ENCODE results near the gene SPTLC3. TPM values are rescaled to one million over a fixed set of nuclear protein-coding genes. Genes with fewer than 3 reads are reported as not detected.

The SPTLC3 gene
- total RNA-seq, 1 donor from 2014 or later = 9.9 TPM

DNA sequence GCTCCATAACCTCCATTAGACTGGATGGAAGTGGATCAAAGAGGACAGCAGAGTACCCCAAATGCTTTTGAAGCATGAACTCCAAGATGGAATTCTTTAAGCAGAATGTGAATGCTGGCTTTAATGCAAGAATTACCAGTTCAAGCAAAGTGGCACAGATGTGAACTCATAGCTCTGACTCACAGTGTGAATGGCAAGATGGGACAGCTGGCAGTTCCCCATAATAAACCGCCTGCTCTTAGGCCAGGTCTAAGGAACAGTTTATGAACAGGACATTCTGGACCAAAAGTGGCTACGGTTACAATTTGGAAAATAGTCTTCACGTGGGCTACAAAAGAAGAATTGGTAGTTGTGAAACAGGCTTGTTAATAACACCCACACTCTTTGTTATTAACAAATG, 76.5 kb downstream of the SPTLC3 start:
- H3K9me3 ChIP-seq (ENCODE audit: control insufficient read depth in 3 of 3, low read length in 3 of 3) = no peaks in the 10 kb centered on the region
- no peak overlapping the region for H3K9ac ChIP-seq (ENCODE audit: low read depth in 1 of 3, low read length in 3 of 3)
- H3K27ac ChIP-seq (ENCODE audit: low read depth, low read length) = no peak overlapping the region
- no peak overlapping the region for H3K4me3 ChIP-seq (ENCODE audit: low read length in 3 of 3)
- H3K27me3 ChIP-seq (ENCODE audit: control insufficient read depth in 3 of 3, insufficient read depth in 3 of 3, low read length in 3 of 3) = no peaks in the 10 kb centered on the region
- no peaks in the 10 kb centered on the region for H3K4me1 ChIP-seq (ENCODE audit: control insufficient read depth in 3 of 3, insufficient read depth in 3 of 3, low read length in 3 of 3)
- H3K36me3 ChIP-seq (ENCODE audit: control insufficient read depth in 3 of 3, insufficient read depth in 3 of 3, low read length in 3 of 3) = no peaks in the 10 kb centered on the region

DNA sequence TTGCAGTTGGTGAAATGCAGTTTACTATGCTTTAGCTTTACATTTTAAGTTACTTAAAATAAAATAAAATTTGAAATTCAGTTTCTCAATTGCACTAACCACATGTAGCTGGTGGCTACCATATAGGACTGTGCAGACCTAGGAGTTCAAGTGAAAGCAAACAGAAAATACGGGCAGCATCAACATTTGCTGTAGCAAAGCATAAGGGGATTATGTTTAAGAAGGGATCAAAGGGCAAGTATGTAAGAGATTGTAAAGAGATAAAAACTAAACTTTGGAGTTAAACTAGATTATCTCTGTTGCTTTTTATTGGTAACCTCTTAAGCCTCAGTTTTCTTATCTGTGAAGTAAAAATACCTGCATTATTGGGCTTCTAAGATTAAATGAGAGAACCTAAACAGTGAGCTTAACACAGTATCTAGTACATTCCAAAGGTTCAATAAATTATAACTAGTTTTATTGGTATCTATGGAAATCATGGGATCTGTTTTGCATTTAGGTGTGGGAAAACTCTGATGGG, 81.2 kb downstream of the SPTLC3 start:
- Histone ChIP-seq H3K27ac (ENCODE audit: low read depth, low read length) (no peak overlapping the region), H3K27me3 (ENCODE audit: control insufficient read depth in 3 of 3, insufficient read depth in 3 of 3, low read length in 3 of 3) (no peaks in the 10 kb centered on the region), H3K9ac (ENCODE audit: low read depth in 1 of 3, low read length in 3 of 3) (no peak overlapping the region), H3K4me3 (ENCODE audit: low read length in 3 of 3) (no peak overlapping the region), H3K9me3 (ENCODE audit: control insufficient read depth in 3 of 3, low read length in 3 of 3) (no peaks in the 10 kb centered on the region), H3K36me3 (ENCODE audit: control insufficient read depth in 3 of 3, insufficient read depth in 3 of 3, low read length in 3 of 3) (no peaks in the 10 kb centered on the region), H3K4me1 (ENCODE audit: control insufficient read depth in 3 of 3, insufficient read depth in 3 of 3, low read length in 3 of 3) (no peaks in the 10 kb centered on the region)

DNA sequence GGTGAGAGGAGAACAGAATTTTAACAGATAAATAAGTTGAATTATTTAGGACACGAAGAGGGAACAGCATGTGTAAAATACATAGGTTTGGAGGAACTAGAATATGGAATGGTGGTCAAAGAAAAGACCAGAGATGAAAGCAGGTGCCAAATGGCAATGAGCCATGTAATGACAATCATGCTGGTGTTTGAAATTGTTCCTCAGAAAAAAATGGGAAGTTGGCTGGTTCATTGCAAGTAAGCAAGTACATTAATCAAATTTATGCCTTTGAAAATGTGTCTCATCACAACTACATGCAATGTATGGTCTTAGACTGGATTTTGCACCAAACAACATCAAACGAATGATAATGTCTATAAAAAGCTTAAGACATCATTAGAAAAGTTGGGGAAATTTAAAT, 83.3 kb downstream of the SPTLC3 start:
- no peaks in the 10 kb centered on the region for H3K9me3 ChIP-seq (ENCODE audit: control insufficient read depth in 3 of 3, low read length in 3 of 3)
- H3K36me3 ChIP-seq (ENCODE audit: control insufficient read depth in 3 of 3, insufficient read depth in 3 of 3, low read length in 3 of 3) = no peaks in the 10 kb centered on the region
- H3K4me3 ChIP-seq (ENCODE audit: low read length in 3 of 3) = no peak overlapping the region
- no peaks in the 10 kb centered on the region for H3K27me3 ChIP-seq (ENCODE audit: control insufficient read depth in 3 of 3, insufficient read depth in 3 of 3, low read length in 3 of 3)
- no peak overlapping the region for H3K27ac ChIP-seq (ENCODE audit: low read depth, low read length)
- H3K9ac ChIP-seq (ENCODE audit: low read depth in 1 of 3, low read length in 3 of 3) = no peak overlapping the region
- H3K4me1 ChIP-seq (ENCODE audit: control insufficient read depth in 3 of 3, insufficient read depth in 3 of 3, low read length in 3 of 3) = no peaks in the 10 kb centered on the region

GRCh38 chr20:13094976-13095375, 86.2 kb downstream of the SPTLC3 start:
- no peak overlapping the region for H3K4me3 ChIP-seq (ENCODE audit: low read length in 3 of 3)
- no peak overlapping the region for H3K27ac ChIP-seq (ENCODE audit: low read depth, low read length)
- H3K9ac ChIP-seq (ENCODE audit: low read depth in 1 of 3, low read length in 3 of 3) = no peak overlapping the region
- no peaks in the 10 kb centered on the region for H3K9me3 ChIP-seq (ENCODE audit: control insufficient read depth in 3 of 3, low read length in 3 of 3)
- no peaks in the 10 kb centered on the region for H3K4me1 ChIP-seq (ENCODE audit: control insufficient read depth in 3 of 3, insufficient read depth in 3 of 3, low read length in 3 of 3)
- H3K27me3 ChIP-seq (ENCODE audit: control insufficient read depth in 3 of 3, insufficient read depth in 3 of 3, low read length in 3 of 3) = no peaks in the 10 kb centered on the region
- no peaks in the 10 kb centered on the region for H3K36me3 ChIP-seq (ENCODE audit: control insufficient read depth in 3 of 3, insufficient read depth in 3 of 3, low read length in 3 of 3)

DNA sequence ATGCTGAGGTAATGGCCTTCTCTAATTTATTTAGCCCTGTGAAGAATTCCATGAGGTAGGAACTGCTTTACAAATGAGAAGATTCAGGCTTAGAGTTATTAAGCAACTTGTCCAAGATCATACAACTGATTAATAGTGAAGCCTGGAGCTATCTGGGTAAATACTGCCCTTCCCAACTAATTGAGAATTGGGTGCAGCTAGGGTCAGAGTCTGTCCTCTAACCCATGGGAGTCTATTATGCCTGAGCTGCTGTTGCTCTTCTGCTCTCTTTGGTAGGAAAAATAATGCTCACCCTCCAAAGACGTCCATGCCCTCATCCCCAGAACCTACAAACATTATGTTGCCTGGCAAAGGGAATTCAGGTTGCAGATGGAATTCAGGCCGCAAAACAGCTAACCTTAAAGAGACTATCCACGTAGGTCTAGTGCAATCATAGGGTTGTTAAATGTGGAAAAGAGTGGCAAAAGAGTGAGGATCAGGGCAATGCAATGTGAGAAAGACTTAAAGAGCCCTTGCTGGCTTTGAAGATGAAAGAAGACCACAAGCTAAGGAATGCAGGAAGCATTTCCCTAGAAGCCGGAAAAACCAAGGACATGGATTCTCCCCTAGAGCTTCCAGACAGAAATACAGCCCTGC, 90.1 kb downstream of the SPTLC3 start:
- Histone ChIP-seq H3K9ac (ENCODE audit: low read depth in 1 of 3, low read length in 3 of 3) (no peak overlapping the region), H3K9me3 (ENCODE audit: control insufficient read depth in 3 of 3, low read length in 3 of 3) (no peaks in the 10 kb centered on the region), H3K36me3 (ENCODE audit: control insufficient read depth in 3 of 3, insufficient read depth in 3 of 3, low read length in 3 of 3) (no peaks in the 10 kb centered on the region), H3K27me3 (ENCODE audit: control insufficient read depth in 3 of 3, insufficient read depth in 3 of 3, low read length in 3 of 3) (no peaks in the 10 kb centered on the region), H3K4me3 (ENCODE audit: low read length in 3 of 3) (no peak overlapping the region), H3K4me1 (ENCODE audit: control insufficient read depth in 3 of 3, insufficient read depth in 3 of 3, low read length in 3 of 3) (no peaks in the 10 kb centered on the region), H3K27ac (ENCODE audit: low read depth, low read length) (no peak overlapping the region)

- Histone ChIP-seq H3K4me3 (ENCODE audit: low read length in 3 of 3) (no peak overlapping the region), H3K27ac (ENCODE audit: low read depth, low read length) (no peak overlapping the region), H3K36me3 (ENCODE audit: control insufficient read depth in 3 of 3, insufficient read depth in 3 of 3, low read length in 3 of 3) (no peaks in the 10 kb centered on the region), H3K27me3 (ENCODE audit: control insufficient read depth in 3 of 3, insufficient read depth in 3 of 3, low read length in 3 of 3) (no peaks in the 10 kb centered on the region), H3K9me3 (ENCODE audit: control insufficient read depth in 3 of 3, low read length in 3 of 3) (no peaks in the 10 kb centered on the region), H3K9ac (ENCODE audit: low read depth in 1 of 3, low read length in 3 of 3) (no peak overlapping the region), H3K4me1 (ENCODE audit: control insufficient read depth in 3 of 3, insufficient read depth in 3 of 3, low read length in 3 of 3) (no peaks in the 10 kb centered on the region)
Measured at GRCh38 chr20:13099676-13100075, 90.9 kb downstream of the SPTLC3 start.

DNA sequence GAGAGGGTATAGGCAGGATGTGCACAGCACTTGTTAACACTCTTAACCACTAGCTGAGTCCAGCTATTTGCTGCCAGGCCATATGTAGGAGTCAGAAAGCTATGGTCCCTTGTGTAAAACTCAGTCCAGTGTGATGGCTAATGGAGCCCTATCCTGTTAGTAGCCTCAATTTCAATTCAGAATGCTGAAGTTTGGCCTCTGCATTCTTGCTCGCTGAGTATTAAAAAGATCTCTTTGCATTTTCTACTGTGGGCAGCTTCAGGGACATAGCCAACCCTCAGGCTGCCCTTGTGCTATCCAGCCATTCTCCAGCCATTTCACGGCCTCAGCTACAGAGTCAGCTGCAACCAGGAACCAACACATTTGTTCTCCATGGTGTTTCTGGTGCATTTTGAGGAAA, 92.5 kb downstream of the SPTLC3 start:
- Histone ChIP-seq H3K36me3 (ENCODE audit: control insufficient read depth in 3 of 3, insufficient read depth in 3 of 3, low read length in 3 of 3) (no peaks in the 10 kb centered on the region), H3K9me3 (ENCODE audit: control insufficient read depth in 3 of 3, low read length in 3 of 3) (no peaks in the 10 kb centered on the region), H3K9ac (ENCODE audit: low read depth in 1 of 3, low read length in 3 of 3) (no peak overlapping the region), H3K27ac (ENCODE audit: low read depth, low read length) (no peak overlapping the region), H3K4me1 (ENCODE audit: control insufficient read depth in 3 of 3, insufficient read depth in 3 of 3, low read length in 3 of 3) (no peaks in the 10 kb centered on the region), H3K27me3 (ENCODE audit: control insufficient read depth in 3 of 3, insufficient read depth in 3 of 3, low read length in 3 of 3) (no peaks in the 10 kb centered on the region), H3K4me3 (ENCODE audit: low read length in 3 of 3) (no peak overlapping the region)

DNA sequence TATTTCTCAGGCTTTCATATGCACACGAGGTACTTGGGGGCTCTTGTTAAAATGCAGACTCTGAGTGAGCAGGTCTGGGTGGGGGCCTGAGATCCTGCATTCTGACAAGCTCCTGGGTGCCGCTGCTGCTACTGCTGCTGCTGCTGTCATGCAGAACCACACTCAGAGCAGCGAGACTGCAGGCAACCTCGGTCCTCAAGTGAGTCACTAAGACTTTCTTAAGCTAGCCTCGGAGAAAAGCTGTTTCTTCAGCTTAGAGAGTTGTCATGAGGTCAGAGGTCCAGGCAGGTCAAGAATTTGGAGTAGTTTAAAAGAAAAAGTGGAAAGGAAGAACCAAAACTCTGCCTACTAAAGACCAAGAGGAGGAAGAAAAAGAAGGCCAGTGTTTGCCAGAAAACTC, 92.9 kb downstream of the SPTLC3 start:
- H3K4me1 ChIP-seq (ENCODE audit: control insufficient read depth in 3 of 3, insufficient read depth in 3 of 3, low read length in 3 of 3) = no peaks in the 10 kb centered on the region
- H3K27ac ChIP-seq (ENCODE audit: low read depth, low read length) = no peak overlapping the region
- H3K9me3 ChIP-seq (ENCODE audit: control insufficient read depth in 3 of 3, low read length in 3 of 3) = no peaks in the 10 kb centered on the region
- no peaks in the 10 kb centered on the region for H3K36me3 ChIP-seq (ENCODE audit: control insufficient read depth in 3 of 3, insufficient read depth in 3 of 3, low read length in 3 of 3)
- no peak overlapping the region for H3K4me3 ChIP-seq (ENCODE audit: low read length in 3 of 3)
- H3K9ac ChIP-seq (ENCODE audit: low read depth in 1 of 3, low read length in 3 of 3) = no peak overlapping the region
- H3K27me3 ChIP-seq (ENCODE audit: control insufficient read depth in 3 of 3, insufficient read depth in 3 of 3, low read length in 3 of 3) = no peaks in the 10 kb centered on the region

DNA sequence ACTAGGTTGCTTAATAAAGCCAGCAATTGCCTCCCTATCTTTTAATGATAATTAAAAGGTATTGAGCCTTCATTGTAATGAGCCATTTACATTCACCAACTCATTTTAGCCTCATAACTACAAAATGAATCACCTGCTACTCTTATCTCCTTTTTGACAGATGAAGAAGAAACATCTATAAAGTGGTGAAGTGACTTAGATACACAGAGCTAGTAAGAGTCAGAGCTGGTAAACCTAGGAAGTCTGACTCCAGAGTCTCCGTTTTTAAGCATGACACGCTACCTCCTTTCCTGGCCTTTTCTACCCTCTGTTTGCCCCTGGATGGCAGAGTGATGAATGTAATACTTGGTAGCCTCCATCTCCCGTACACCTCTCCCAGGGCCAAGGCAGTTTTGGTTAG, 93.5 kb downstream of the SPTLC3 start:
- H3K4me3 ChIP-seq (ENCODE audit: low read length in 3 of 3) = no peak overlapping the region
- no peaks in the 10 kb centered on the region for H3K9me3 ChIP-seq (ENCODE audit: control insufficient read depth in 3 of 3, low read length in 3 of 3)
- no peaks in the 10 kb centered on the region for H3K4me1 ChIP-seq (ENCODE audit: control insufficient read depth in 3 of 3, insufficient read depth in 3 of 3, low read length in 3 of 3)
- no peak overlapping the region for H3K27ac ChIP-seq (ENCODE audit: low read depth, low read length)
- no peaks in the 10 kb centered on the region for H3K27me3 ChIP-seq (ENCODE audit: control insufficient read depth in 3 of 3, insufficient read depth in 3 of 3, low read length in 3 of 3)
- no peaks in the 10 kb centered on the region for H3K36me3 ChIP-seq (ENCODE audit: control insufficient read depth in 3 of 3, insufficient read depth in 3 of 3, low read length in 3 of 3)
- no peak overlapping the region for H3K9ac ChIP-seq (ENCODE audit: low read depth in 1 of 3, low read length in 3 of 3)

DNA sequence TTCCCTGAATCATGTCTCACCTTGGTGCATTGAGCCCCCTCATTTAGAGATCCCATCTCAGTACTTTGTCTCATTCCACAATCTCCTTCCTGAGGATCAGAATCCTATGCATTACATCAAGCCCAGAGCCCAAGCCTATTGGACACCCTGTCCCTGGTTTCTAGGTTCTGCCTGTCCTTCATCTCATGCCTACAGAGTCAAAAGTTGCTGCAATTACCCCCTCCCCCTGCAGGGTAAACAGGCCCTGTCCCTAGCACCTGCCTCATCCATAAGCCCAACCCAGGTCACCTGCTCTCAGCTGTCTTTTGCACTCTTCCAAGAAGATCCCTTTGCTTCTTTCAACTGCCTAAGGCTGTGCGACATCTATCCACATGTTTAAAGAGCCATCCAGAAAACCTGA, 93.9 kb downstream of the SPTLC3 start:
- H3K36me3 ChIP-seq (ENCODE audit: control insufficient read depth in 3 of 3, insufficient read depth in 3 of 3, low read length in 3 of 3) = no peaks in the 10 kb centered on the region
- no peak overlapping the region for H3K9ac ChIP-seq (ENCODE audit: low read depth in 1 of 3, low read length in 3 of 3)
- H3K4me3 ChIP-seq (ENCODE audit: low read length in 3 of 3) = no peak overlapping the region
- no peaks in the 10 kb centered on the region for H3K9me3 ChIP-seq (ENCODE audit: control insufficient read depth in 3 of 3, low read length in 3 of 3)
- H3K27ac ChIP-seq (ENCODE audit: low read depth, low read length) = no peak overlapping the region
- no peaks in the 10 kb centered on the region for H3K27me3 ChIP-seq (ENCODE audit: control insufficient read depth in 3 of 3, insufficient read depth in 3 of 3, low read length in 3 of 3)
- H3K4me1 ChIP-seq (ENCODE audit: control insufficient read depth in 3 of 3, insufficient read depth in 3 of 3, low read length in 3 of 3) = no peaks in the 10 kb centered on the region
